HG03378 (cell line): Measurements from ENCODE around the gene OR2B6.

Experiments
- ATAC-seq: cut with Tn5 transposase; IDR thresholded peaks from one replicate; pipeline ENCODE4 v1.9.1; 2021; ENCODE audit warnings: mild to moderate bottlenecking, moderate library complexity; ENCODE audit not compliant: unreplicated experiment

Gene OR2B6

GRCh38 chr6:27994616-27995015 lies 37.6 kb downstream of the OR2B6 start:
- ATAC-seq, result no peak

GRCh38 chr6:28000351-28001045 lies 43.5 kb downstream of the OR2B6 start:
- ATAC-seq, result no peak

- ATAC-seq, result no peak
Observed at GRCh38 chr6:28001351-28001750, 44.3 kb downstream of the OR2B6 start.

- ATAC-seq, result no peak
Observed at GRCh38 chr6:28001751-28002150, 44.7 kb downstream of the OR2B6 start.

GRCh38 chr6:28002161-28002560 lies 45.1 kb downstream of the OR2B6 start:
- no peak for ATAC-seq

- ATAC-seq, result no peak
Observed at GRCh38 chr6:28003059-28003458, 46.0 kb downstream of the OR2B6 start.

GRCh38 chr6:28003661-28004060 lies 46.6 kb downstream of the OR2B6 start:
- no peak for ATAC-seq

- no peak for ATAC-seq
Observed at GRCh38 chr6:28004350-28005151, 47.5 kb downstream of the OR2B6 start.

GRCh38 chr6:28005152-28005890 lies 48.3 kb downstream of the OR2B6 start:
- no peak for ATAC-seq

GRCh38 chr6:28005975-28006374 lies 48.9 kb downstream of the OR2B6 start:
- ATAC-seq, result no peak
